IMR-90 (cell line): ENCODE results near the gene OPN1SW. TPM values are rescaled to one million over a fixed set of nuclear protein-coding genes. Genes with fewer than 3 reads are reported as not detected.

Experiments
- ATAC-seq: fragments of 200-7000 bp; cut with Tn5 transposase; 2 replicates; pipeline ENCODE4 v1.9.1; 2020; ENCODE audit warnings: low read depth, mild to moderate bottlenecking, moderate library complexity
- Bru-seq: library from RNA; stranded (reverse); fragments of 400-500 nt; gene quantifications from one replicate; lab custom pipeline; 2021; lab: Mats Ljungman, UMichigan
- BruChase-seq, 2 experiments: library from RNA; stranded (reverse); fragments of 400-500 nt; gene quantifications; one replicate each; lab custom pipeline; 2021; lab: Mats Ljungman, UMichigan
- BruUV-seq: library from RNA; stranded (reverse); fragments of 400-500 nt; replicated peaks from 2 replicates; lab custom pipeline; 2021; lab: Mats Ljungman, UMichigan
- CTCF ChIA-PET: fragments of 300-600 bp; formaldehyde crosslinking; extraction: SDS; loops from one replicate; lab custom pipeline; 2021; ENCODE audit warnings: antibody characterized with exemption; lab: Yijun Ruan, JAX
- POLR2A ChIA-PET: fragments of 300-600 bp; sonication (Branson Sonifier 250); formaldehyde crosslinking; loops from one replicate; lab custom pipeline; 2022; ENCODE audit warnings: antibody characterized with exemption; ENCODE audit not compliant: unreplicated experiment; lab: Charles Lee
- DNase-seq: peaks from one replicate; pipeline ENCODE4 v3.0.0; 2013
- H2AFZ ChIP-seq: replicated peaks from 2 replicates; pipeline ENCODE3; 2013; ENCODE audit warnings: low read length, mild to moderate bottlenecking; ENCODE audit not compliant: poor library complexity
- H2AK5ac ChIP-seq: 2 replicates; pipeline ENCODE4 v1.6.1; 2013; ENCODE audit warnings: low read depth, low read length, inconsistent platforms
- H2AK9ac ChIP-seq: replicated peaks from 2 replicates; pipeline ENCODE3; 2013; ENCODE audit warnings: mild to moderate bottlenecking, low read depth, low read length, moderate library complexity; ENCODE audit not compliant: poor library complexity
- H2BK120ac ChIP-seq: 2 replicates; pipeline ENCODE4 v1.6.1; 2013; ENCODE audit warnings: low read depth, low read length, inconsistent platforms
- H2BK15ac ChIP-seq: 3 replicates; pipeline ENCODE4 v1.6.1; 2013; ENCODE audit warnings: low read depth, low read length, inconsistent platforms
- H2BK20ac ChIP-seq: 2 replicates; pipeline ENCODE4 v1.6.1; 2013; ENCODE audit warnings: low read depth, mild to moderate bottlenecking, inconsistent platforms, low read length, moderate library complexity
- H2BK5ac ChIP-seq: 2 replicates; pipeline ENCODE4 v1.6.1; 2013; ENCODE audit warnings: mild to moderate bottlenecking, low read depth, low read length, inconsistent platforms; ENCODE audit not compliant: poor library complexity, severe bottlenecking
- H3K14ac ChIP-seq: replicated peaks from 2 replicates; pipeline ENCODE4 v1.6.1; 2013; ENCODE audit warnings: low read depth, low read length, inconsistent platforms
- H3K18ac ChIP-seq: 2 replicates; pipeline ENCODE4 v1.6.1; 2013; ENCODE audit warnings: low read depth, low read length, control low read depth
- H3K23ac ChIP-seq: 2 replicates; pipeline ENCODE4 v1.6.1; 2013; ENCODE audit warnings: low read depth, low read length, inconsistent platforms
- H3K27ac ChIP-seq: 2 replicates; pipeline ENCODE4 v1.5.1; 2013; ENCODE audit warnings: mild to moderate bottlenecking, control low read depth, low read length; ENCODE audit not compliant: insufficient read depth
- H3K27me3 ChIP-seq: 2 replicates; pipeline ENCODE4 v1.6.1; 2013; ENCODE audit warnings: low read length; ENCODE audit not compliant: control insufficient read depth, insufficient read depth
- H3K36me3 ChIP-seq: 2 replicates; pipeline ENCODE4 v1.6.1; 2013; ENCODE audit warnings: low read length, mixed read lengths; ENCODE audit not compliant: control insufficient read depth, insufficient read depth
- H3K4ac ChIP-seq: 2 replicates; pipeline ENCODE4 v1.6.1; 2013; ENCODE audit warnings: low read depth, low read length, inconsistent platforms
- H3K4me1 ChIP-seq: 2 replicates; pipeline ENCODE4 v1.6.1; 2013; ENCODE audit warnings: low read length, mixed read lengths; ENCODE audit not compliant: control insufficient read depth, insufficient read depth
- H3K4me2 ChIP-seq: 2 replicates; pipeline ENCODE4 v1.6.1; 2013; ENCODE audit warnings: low read depth, mild to moderate bottlenecking, control low read depth, low read length, moderate library complexity
- H3K4me3 ChIP-seq: 2 replicates; pipeline ENCODE4 v1.5.1; 2013; ENCODE audit warnings: low read depth, mild to moderate bottlenecking, control low read depth, low read length, moderate library complexity; ENCODE audit not compliant: insufficient read depth
- H3K56ac ChIP-seq: 2 replicates; pipeline ENCODE4 v1.6.1; 2013; ENCODE audit warnings: low read length, inconsistent platforms; ENCODE audit not compliant: insufficient read depth; ENCODE audit errors: extremely low read depth
- H3K79me1 ChIP-seq, 2 experiments: 2 replicates each; pipeline ENCODE4 v1.6.1; 2013; ENCODE audit warnings: low read length in 2 of 2, inconsistent platforms in 1 of 2, low read depth in 1 of 2
- H3K9ac ChIP-seq: 2 replicates; pipeline ENCODE4 v1.6.1; 2013; ENCODE audit warnings: low read depth, low read length, control low read depth
- H3K9me1 ChIP-seq: 2 replicates; pipeline ENCODE4 v1.6.1; 2013; ENCODE audit warnings: low read length, inconsistent platforms; ENCODE audit not compliant: insufficient read depth
- H3K9me3 ChIP-seq: 2 replicates; pipeline ENCODE4 v1.6.1; 2013; ENCODE audit warnings: low read length; ENCODE audit not compliant: control insufficient read depth, insufficient read depth
- H4K20me1 ChIP-seq: 2 replicates; pipeline ENCODE4 v1.6.1; 2013; ENCODE audit warnings: low read length, inconsistent platforms; ENCODE audit not compliant: insufficient read depth
- H4K5ac ChIP-seq: 2 replicates; pipeline ENCODE4 v1.6.1; 2013; ENCODE audit warnings: mild to moderate bottlenecking, low read depth, low read length, control low read depth
- H4K8ac ChIP-seq, 2 experiments: 2 replicates each; pipeline ENCODE4 v1.6.1; 2013; ENCODE audit warnings: low read depth in 2 of 2, low read length in 2 of 2, control low read depth in 1 of 2, inconsistent platforms in 1 of 2
- H4K91ac ChIP-seq: 2 replicates; pipeline ENCODE4 v1.6.1; 2013; ENCODE audit warnings: low read depth, low read length, inconsistent platforms; ENCODE audit not compliant: insufficient read depth
- CEBPB ChIP-seq: IDR thresholded peaks from 2 replicates; pipeline ENCODE4 v1.6.1; 2012; ENCODE audit warnings: low read depth, low read length, improper control_type of control experiment
- CHD1 ChIP-seq: IDR thresholded peaks from 2 replicates; pipeline ENCODE4 v1.6.1; 2012; ENCODE audit warnings: low read depth, low read length, improper control_type of control experiment
- ELK1 ChIP-seq: fragments of 150-350 bp; IDR thresholded peaks from 2 replicates; pipeline ENCODE4 v1.6.1; 2016; ENCODE audit warnings: low read depth, mild to moderate bottlenecking, low read length, moderate library complexity, borderline replicate concordance
- FOS ChIP-seq: fragments of 150-350 bp; IDR thresholded peaks from 2 replicates; pipeline ENCODE4 v1.6.1; 2016; ENCODE audit warnings: low read depth, low read length
- WGBS, 2 experiments: methylation state at CpG; one replicate each; pipeline versions ENCODE4 v1.1.5 to v1.1.7; 2013; ENCODE audit warnings: missing lambda C conversion rate in 2 of 2; ENCODE audit not compliant: insufficient read length in 1 of 2; ENCODE audit errors: extremely low coverage in 2 of 2; 5-methylcytosine and 5-hydroxymethylcytosine counted together
- dilution Hi-C: fragments of 300-500 bp; cut with HindIII; formaldehyde crosslinking; loops from one replicate; pipeline ENCODE4 v1.14.3; 2018; ENCODE audit warnings: low sequenced_read_pairs; ENCODE audit not compliant: unreplicated experiment
- in situ Hi-C: fragments of 300-500 bp; cut with MboI; formaldehyde crosslinking; loops from 3 replicates; pipeline ENCODE4 v1.14.3; 2019; ENCODE audit warnings: low sequenced_read_pairs, inconsistent platforms, mixed read lengths
- intact Hi-C: fragments of 100-400 bp; cut with micrococcal nuclease; formaldehyde crosslinking; loops from 2 replicates; pipeline ENCODE4 v1.10.0; 2022
- long read RNA-seq: library from polyadenylated mRNA; unstranded; transcript quantifications from one replicate; pipeline ENCODE4 v2.0.0, GENCODE V29; 2021; ENCODE audit not compliant: unreplicated experiment
- polyA plus RNA-seq, 3 experiments: library from polyadenylated mRNA; depleted of rRNA; stranded (reverse); fragments of >200 nt; gene quantifications; 2 replicates each; pipeline ENCODE4 v1.2.3, GENCODE V29; 2012; ENCODE audit warnings: low replicate concordance in 1 of 3
- total RNA-seq: library from RNA; depleted of rRNA; stranded (reverse); fragments of >200 nt; gene quantifications from 2 replicates; pipeline ENCODE4 v1.2.3, GENCODE V29; 2012; rRNA removed
- TF ChIP-seq, protein P1 (sequence below): conservative IDR thresholded peaks from 2 replicates; pipeline ENCODE4 v1.5.1; 2012; ENCODE audit warnings: mild to moderate bottlenecking, low read depth, low read length, improper control_type of control experiment

The OPN1SW gene, protein sequence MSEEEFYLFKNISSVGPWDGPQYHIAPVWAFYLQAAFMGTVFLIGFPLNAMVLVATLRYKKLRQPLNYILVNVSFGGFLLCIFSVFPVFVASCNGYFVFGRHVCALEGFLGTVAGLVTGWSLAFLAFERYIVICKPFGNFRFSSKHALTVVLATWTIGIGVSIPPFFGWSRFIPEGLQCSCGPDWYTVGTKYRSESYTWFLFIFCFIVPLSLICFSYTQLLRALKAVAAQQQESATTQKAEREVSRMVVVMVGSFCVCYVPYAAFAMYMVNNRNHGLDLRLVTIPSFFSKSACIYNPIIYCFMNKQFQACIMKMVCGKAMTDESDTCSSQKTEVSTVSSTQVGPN
- total RNA-seq = not detected in 2 replicates
- polyA plus RNA-seq (2012; rRNA removed) = not detected in 2 replicates
- 0.04 TPM in 1 of 2 replicates, not detected in the other for polyA plus RNA-seq (2012; cell fraction: cytosol; rRNA removed)
- not detected in 2 replicates for polyA plus RNA-seq (2012; cell fraction: nucleus; rRNA removed; ENCODE audit: low replicate concordance)
- Bru-seq, nascent RNA = not detected
- BruChase-seq, experiment 1, labeled RNA remaining after a 6-hour chase = not detected
- percentile 9 among the genes with signal in this experiment for BruChase-seq, experiment 2, labeled RNA remaining after a 2-hour chase
- long read RNA-seq = 0 reads

DNA sequence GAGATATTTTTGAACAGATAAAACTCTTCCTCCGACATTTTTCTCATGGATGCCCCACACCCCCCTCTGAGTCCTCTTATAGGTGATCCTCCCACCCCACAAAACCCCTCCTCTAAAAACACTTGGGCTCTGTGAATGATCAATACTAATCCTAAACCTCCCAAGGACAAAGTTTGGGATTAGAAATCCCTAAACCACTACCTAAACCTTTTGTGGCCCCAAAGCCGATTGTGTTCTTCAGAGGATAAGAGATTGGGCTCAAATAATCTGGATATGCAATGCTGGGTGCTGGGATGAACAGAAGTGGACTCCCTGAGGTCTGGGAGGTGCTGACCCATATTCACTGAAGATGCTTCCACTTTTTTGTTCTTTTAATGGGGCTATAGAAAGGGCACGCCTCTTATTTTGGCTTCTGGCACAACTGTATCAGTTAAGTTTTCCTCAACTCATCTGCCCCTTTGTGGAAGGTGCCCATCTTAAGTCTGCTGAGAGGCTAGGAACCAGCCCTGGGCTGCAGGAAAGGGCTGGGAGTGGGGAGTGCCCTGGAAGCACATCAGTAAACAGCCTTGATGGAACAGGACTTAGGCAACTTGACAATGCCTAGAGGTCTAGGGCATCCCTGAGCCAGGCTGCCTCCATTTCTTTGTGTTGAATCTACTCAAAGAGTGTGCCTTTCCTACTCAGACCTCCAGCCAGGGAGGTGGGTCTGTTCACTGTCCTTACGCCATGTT lies at the start of gene OPN1SW:
Gene OPN1SW, minus strand, starts transcription at position 51 of the 731 bp plus-strand sequence. Its CDS starts 13 bp downstream, at position 38.
- H2BK120ac ChIP-seq = no peak within 1 kb of the TSS
- no peak within 1 kb of the TSS for H3K14ac ChIP-seq
- 0 out of 2 replicates have a peak, but pooled peaks cover under 1% of the 10 kb centered on the region for H3K4me1 ChIP-seq
- peak within 1 kb of the TSS in 1 of 2 experiments; percentile 11; a peak in 1 of 4 replicates for H4K8ac ChIP-seq
- no peak within 1 kb of the TSS for H3K4me2 ChIP-seq
- H2AK9ac ChIP-seq = no peak within 1 kb of the TSS
- no peak within 1 kb of the TSS for H3K27ac ChIP-seq
- no peaks in the 10 kb centered on the region for H3K27me3 ChIP-seq
- WGBS, 2 experiments = 100% methylated on average over 2 of the region's 4 CpGs; no CpG with 5 or more reads in 1 of the 2 experiments
- H3K9me3 ChIP-seq = no peaks in the 10 kb centered on the region
- in situ Hi-C loops = no loop called here
- no peak within 1 kb of the TSS for H3K56ac ChIP-seq
- H2BK20ac ChIP-seq = no peak within 1 kb of the TSS
- no peak within 1 kb of the TSS for H4K91ac ChIP-seq
- ChIA-PET POLR2A (no interaction called here), CTCF (interaction anchor here (0.6 kb wide), 1 partner anchor 33 kb away, joined by 6 read pairs; no protein-coding TSS in a partner anchor)
- peak within 1 kb of the TSS; percentile 28 for H2AFZ ChIP-seq
- no TSS peak for BruUV-seq
- no peak within 1 kb of the TSS for H3K23ac ChIP-seq
- dilution Hi-C loops = no loop called here
- H3K4ac ChIP-seq = no peak within 1 kb of the TSS
- H3K9me1 ChIP-seq = peaks cover 11% of the 10 kb centered on the region
- H3K79me1 ChIP-seq = peaks cover 5 to 17% of the 10 kb centered on the region in 2 experiments; a peak in 3 of 4 replicates
- H2BK15ac ChIP-seq = no peak within 1 kb of the TSS
- H3K18ac ChIP-seq = no peak within 1 kb of the TSS
- no peak within 1 kb of the TSS for H2AK5ac ChIP-seq
- TF ChIP-seq FOS = no peak
- TF ChIP-seq CEBPB = no peak
- TF ChIP-seq ELK1 = no peak
- no peak for TF ChIP-seq CHD1
- TF ChIP-seq, protein P1, sequence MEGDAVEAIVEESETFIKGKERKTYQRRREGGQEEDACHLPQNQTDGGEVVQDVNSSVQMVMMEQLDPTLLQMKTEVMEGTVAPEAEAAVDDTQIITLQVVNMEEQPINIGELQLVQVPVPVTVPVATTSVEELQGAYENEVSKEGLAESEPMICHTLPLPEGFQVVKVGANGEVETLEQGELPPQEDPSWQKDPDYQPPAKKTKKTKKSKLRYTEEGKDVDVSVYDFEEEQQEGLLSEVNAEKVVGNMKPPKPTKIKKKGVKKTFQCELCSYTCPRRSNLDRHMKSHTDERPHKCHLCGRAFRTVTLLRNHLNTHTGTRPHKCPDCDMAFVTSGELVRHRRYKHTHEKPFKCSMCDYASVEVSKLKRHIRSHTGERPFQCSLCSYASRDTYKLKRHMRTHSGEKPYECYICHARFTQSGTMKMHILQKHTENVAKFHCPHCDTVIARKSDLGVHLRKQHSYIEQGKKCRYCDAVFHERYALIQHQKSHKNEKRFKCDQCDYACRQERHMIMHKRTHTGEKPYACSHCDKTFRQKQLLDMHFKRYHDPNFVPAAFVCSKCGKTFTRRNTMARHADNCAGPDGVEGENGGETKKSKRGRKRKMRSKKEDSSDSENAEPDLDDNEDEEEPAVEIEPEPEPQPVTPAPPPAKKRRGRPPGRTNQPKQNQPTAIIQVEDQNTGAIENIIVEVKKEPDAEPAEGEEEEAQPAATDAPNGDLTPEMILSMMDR = no peak
- no peak within 1 kb of the TSS for H4K5ac ChIP-seq
- DNase-seq = no peak
- H2BK5ac ChIP-seq = no peak within 1 kb of the TSS
- H3K36me3 ChIP-seq = peaks cover 33% of the 10 kb centered on the region
- H3K4me3 ChIP-seq = no peak within 1 kb of the TSS
- no peak within 1 kb of the TSS for H3K9ac ChIP-seq
- peaks cover 32% of the 10 kb centered on the region; the same call in 1 of the 2 replicates for H4K20me1 ChIP-seq
- intact Hi-C loops = no loop called here
- peak; percentile 3; the same call in 1 of the 2 replicates for ATAC-seq
